ENCODE data around the gene CDK1.

Gene CDK1

GRCh38 chr10:60778214-60778970, at the start of gene CDK1:
TSS of gene CDK1 (plus strand) at chr10:60778478. CDS start at chr10:60780166, 1,688 bp downstream.
- DNase-seq (ENCODE audit: low spot score) = peak; percentile 89

- DNase-seq (ENCODE audit: low spot score) = no peak
Observed at GRCh38 chr10:60729106-60729505, 49.2 kb upstream of the CDK1 start.

GRCh38 chr10:60731134-60731885, 47.0 kb upstream of the CDK1 start:
- no peak for DNase-seq (ENCODE audit: low spot score)

- no peak for DNase-seq (ENCODE audit: low spot score)
Observed at GRCh38 chr10:60732198-60732806, 46.0 kb upstream of the CDK1 start.

GRCh38 chr10:60732807-60733516, 45.3 kb upstream of the CDK1 start:
- DNase-seq (ENCODE audit: low spot score) = peak; percentile 55

- no peak for DNase-seq (ENCODE audit: low spot score)
Observed at GRCh38 chr10:60733517-60733822, 44.8 kb upstream of the CDK1 start.

- no peak for DNase-seq (ENCODE audit: low spot score)
Observed at GRCh38 chr10:60733826-60734225, 44.5 kb upstream of the CDK1 start.

GRCh38 chr10:60734226-60734625, 44.1 kb upstream of the CDK1 start:
- no peak for DNase-seq (ENCODE audit: low spot score)

GRCh38 chr10:60735244-60735643, 43.0 kb upstream of the CDK1 start:
- no peak for DNase-seq (ENCODE audit: low spot score)

- DNase-seq (ENCODE audit: low spot score) = no peak
Observed at GRCh38 chr10:60737242-60737641, 41.0 kb upstream of the CDK1 start.

GRCh38 chr10:60739558-60739957, 38.7 kb upstream of the CDK1 start:
- no peak for DNase-seq (ENCODE audit: low spot score)

- no peak for DNase-seq (ENCODE audit: low spot score)
Observed at GRCh38 chr10:60742512-60742911, 35.8 kb upstream of the CDK1 start.

GRCh38 chr10:60747817-60748469, 30.3 kb upstream of the CDK1 start:
- no peak for DNase-seq (ENCODE audit: low spot score)

- no peak for DNase-seq (ENCODE audit: low spot score)
Observed at GRCh38 chr10:60753152-60753551, 25.1 kb upstream of the CDK1 start.

- no peak for DNase-seq (ENCODE audit: low spot score)
Observed at GRCh38 chr10:60753817-60754216, 24.5 kb upstream of the CDK1 start.

GRCh38 chr10:60757420-60757895, 20.8 kb upstream of the CDK1 start:
- no peak for DNase-seq (ENCODE audit: low spot score)

GRCh38 chr10:60759181-60759580, 19.1 kb upstream of the CDK1 start:
- DNase-seq (ENCODE audit: low spot score) = no peak

- no peak for DNase-seq (ENCODE audit: low spot score)
Observed at GRCh38 chr10:60760711-60761210, 17.5 kb upstream of the CDK1 start.

- no peak for DNase-seq (ENCODE audit: low spot score)
Observed at GRCh38 chr10:60762554-60762953, 15.7 kb upstream of the CDK1 start.

- no peak for DNase-seq (ENCODE audit: low spot score)
Observed at GRCh38 chr10:60767424-60767823, 10.9 kb upstream of the CDK1 start.

- no peak for DNase-seq (ENCODE audit: low spot score)
Observed at GRCh38 chr10:60769406-60769805, 8.9 kb upstream of the CDK1 start.
